ENCODE results near the gene AP1B1. TPM values are rescaled to one million over a fixed set of nuclear protein-coding genes. Genes with fewer than 3 reads are reported as not detected.
A peak's percentile ranks its signal among the peaks of the same experiment; 100 is the strongest.

The AP1B1 gene
- total and polyA plus RNA-seq, 11 donors: 18.1 to 74.8 (median 33.8) TPM

GRCh38 chr22:29330291-29330690 is 58.1 kb downstream of the AP1B1 start:
- H3K27me3 ChIP-seq: no peaks in the 10 kb centered on the region
- no peaks in the 10 kb centered on the region for H3K9me3 ChIP-seq
- H3K4me1 ChIP-seq: peaks cover 0 to 10% (median 0%) of the 10 kb centered on the region in 12 donors
- DNase-seq (peak in 2 of 5 donors; percentile 18 to 20), ATAC-seq (no peak)
- intact Hi-C loops (cut with DNase I): no loop called here
- TF ChIP-seq, protein P1, sequence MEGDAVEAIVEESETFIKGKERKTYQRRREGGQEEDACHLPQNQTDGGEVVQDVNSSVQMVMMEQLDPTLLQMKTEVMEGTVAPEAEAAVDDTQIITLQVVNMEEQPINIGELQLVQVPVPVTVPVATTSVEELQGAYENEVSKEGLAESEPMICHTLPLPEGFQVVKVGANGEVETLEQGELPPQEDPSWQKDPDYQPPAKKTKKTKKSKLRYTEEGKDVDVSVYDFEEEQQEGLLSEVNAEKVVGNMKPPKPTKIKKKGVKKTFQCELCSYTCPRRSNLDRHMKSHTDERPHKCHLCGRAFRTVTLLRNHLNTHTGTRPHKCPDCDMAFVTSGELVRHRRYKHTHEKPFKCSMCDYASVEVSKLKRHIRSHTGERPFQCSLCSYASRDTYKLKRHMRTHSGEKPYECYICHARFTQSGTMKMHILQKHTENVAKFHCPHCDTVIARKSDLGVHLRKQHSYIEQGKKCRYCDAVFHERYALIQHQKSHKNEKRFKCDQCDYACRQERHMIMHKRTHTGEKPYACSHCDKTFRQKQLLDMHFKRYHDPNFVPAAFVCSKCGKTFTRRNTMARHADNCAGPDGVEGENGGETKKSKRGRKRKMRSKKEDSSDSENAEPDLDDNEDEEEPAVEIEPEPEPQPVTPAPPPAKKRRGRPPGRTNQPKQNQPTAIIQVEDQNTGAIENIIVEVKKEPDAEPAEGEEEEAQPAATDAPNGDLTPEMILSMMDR (IDR thresholded peaks at IDR 0.05): no peak
- no peak for TF ChIP-seq POLR2A (IDR thresholded peaks at IDR 0.05)
- WGBS, 4 donors: 88 to 94% (median 92%) methylated on average over 6 to 19 of the region's 19 CpGs
- H3K4me3 ChIP-seq: no peak overlapping the region
- H3K27ac ChIP-seq: no peak overlapping the region
- peaks cover 0 to 93% (median 60%) of the 10 kb centered on the region in 9 donors for H3K36me3 ChIP-seq

- H3K27me3 ChIP-seq: no peaks in the 10 kb centered on the region
- no peak overlapping the region for H3K4me3 ChIP-seq
- H3K36me3 ChIP-seq: peaks cover 0 to 87% (median 56%) of the 10 kb centered on the region in 9 donors
- H3K4me1 ChIP-seq: peaks cover 0 to 10% (median 0%) of the 10 kb centered on the region in 12 donors
- intact Hi-C loops (cut with DNase I): no loop called here
- H3K9me3 ChIP-seq: no peaks in the 10 kb centered on the region
- DNase-seq: no peak
- TF ChIP-seq, protein P1 (IDR thresholded peaks at IDR 0.05): no peak
- TF ChIP-seq POLR2A (IDR thresholded peaks at IDR 0.05): no peak
- ATAC-seq: no peak
- H3K27ac ChIP-seq: peak overlapping the region in 1 of 12 donors; percentile 38
- WGBS, 4 donors: 75 to 86% (median 82%) methylated on average over 11 of the region's 11 CpGs
Measured at GRCh38 chr22:29329581-29329980, 58.8 kb downstream of the AP1B1 start.

DNA sequence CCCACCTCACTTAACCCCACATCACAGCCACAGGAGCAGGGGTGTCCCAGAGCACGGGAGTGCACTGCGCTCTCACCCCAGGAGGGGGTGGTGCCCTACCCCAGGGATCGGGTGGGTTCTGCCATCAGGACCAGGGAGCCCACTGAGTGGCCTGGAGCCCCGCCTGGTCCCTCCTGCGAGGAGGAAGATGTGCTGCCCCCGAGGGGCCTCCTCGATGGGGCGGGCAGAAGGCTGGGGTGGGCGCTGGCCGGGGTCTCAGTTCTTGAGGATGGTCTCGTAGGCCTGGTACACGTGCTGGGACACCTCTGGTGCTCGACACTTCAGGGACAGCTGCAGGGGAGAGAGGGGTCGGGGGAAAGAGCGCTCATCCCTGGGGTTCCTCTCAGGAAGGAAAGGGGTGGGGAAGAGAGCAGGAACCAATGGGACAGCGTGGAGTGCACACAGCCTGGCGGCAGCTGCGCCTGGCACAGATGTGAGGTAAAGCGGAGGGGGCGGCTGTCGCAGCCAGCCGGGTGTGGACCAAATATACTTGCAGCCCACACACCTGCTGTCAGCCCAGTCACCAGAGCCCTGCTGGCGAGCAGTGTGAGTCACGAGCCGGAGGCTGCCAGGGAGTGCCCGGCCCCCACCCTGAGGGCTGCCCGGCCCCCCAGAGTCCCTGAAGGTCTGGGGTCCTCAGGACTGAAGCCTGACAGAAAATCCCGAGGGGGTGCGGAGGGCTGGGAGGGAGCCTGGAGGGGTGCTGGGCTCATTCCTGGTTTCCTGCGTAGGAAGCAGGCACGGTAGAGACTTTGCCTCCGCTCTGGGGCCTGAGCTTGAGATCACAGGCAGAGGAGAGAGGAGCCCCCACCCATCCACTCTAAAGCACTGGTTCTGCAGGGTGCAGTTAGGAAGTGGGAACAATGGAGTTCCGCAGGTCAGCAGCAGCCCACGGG is 59.5 kb downstream of the AP1B1 start:
- DNase-seq (peak in 1 of 5 donors; percentile 8), ATAC-seq (no peak)
- intact Hi-C loops (cut with DNase I): no loop called here
- WGBS, 4 donors: 75 to 83% (median 78%) methylated on average over 29 to 34 of the region's 34 CpGs
- Histone ChIP-seq H3K36me3 (peaks cover 0 to 79% (median 49%) of the 10 kb centered on the region in 9 donors), H3K4me1 (peaks cover 0 to 10% (median 0%) of the 10 kb centered on the region in 12 donors), H3K27ac (peak overlapping the region in 1 of 12 donors; percentile 38), H3K4me3 (no peak overlapping the region), H3K9me3 (no peaks in the 10 kb centered on the region), H3K27me3 (no peaks in the 10 kb centered on the region)
- no peak for TF ChIP-seq POLR2A (IDR thresholded peaks at IDR 0.05)
- TF ChIP-seq, protein P1 (IDR thresholded peaks at IDR 0.05): no peak

GRCh38 chr22:29328055-29328454 is 60.3 kb downstream of the AP1B1 start:
- no peak for ATAC-seq
- H3K4me3 ChIP-seq: no peak overlapping the region
- WGBS, 4 donors: 89 to 100% (median 93%) methylated on average over 1 to 5 of the region's 5 CpGs
- H3K27me3 ChIP-seq: no peaks in the 10 kb centered on the region
- no peak overlapping the region for H3K27ac ChIP-seq
- intact Hi-C loops (cut with DNase I): no loop called here
- peaks cover 0 to 10% (median 0%) of the 10 kb centered on the region in 12 donors for H3K4me1 ChIP-seq
- no peak for DNase-seq
- TF ChIP-seq, protein P1 (IDR thresholded peaks at IDR 0.05): no peak
- TF ChIP-seq POLR2A (IDR thresholded peaks at IDR 0.05): no peak
- H3K36me3 ChIP-seq: peaks cover 0 to 72% (median 42%) of the 10 kb centered on the region in 9 donors
- H3K9me3 ChIP-seq: no peaks in the 10 kb centered on the region

All from heart left ventricle (tissue), 16 donors.